Activated naive CD8-positive, alpha-beta T cell treated with anti-CD3 and anti-CD28 coated beads, Interleukin-2, amount 50 U/mL, for 24 hours (primary cell): ENCODE results near the gene CDCA8.
"Not testable (repeated sequence)": the region's sequence is repeated elsewhere in the genome, so short reads cannot be mapped to it uniquely, and the experiment has no call there.

Experiments
- ATAC-seq: fragments of 150-1000 bp; cut with Tn5 transposase; one replicate; pipeline ENCODE4 v1.10.0; 2021
- DNase-seq: peaks from one replicate; pipeline ENCODE4 v3.0.0; 2021
- H3K27ac Mint-ChIP-seq: one replicate; pipeline ENCODE4 v1.8.0; 2021; ENCODE audit warnings: mild to moderate bottlenecking, mixed read lengths
- H3K27me3 Mint-ChIP-seq: one replicate; pipeline ENCODE4 v1.8.0; 2021; ENCODE audit warnings: mixed read lengths
- H3K36me3 Mint-ChIP-seq: one replicate; pipeline ENCODE4 v1.8.0; 2021; ENCODE audit warnings: low read depth, mixed read lengths
- H3K4me1 Mint-ChIP-seq: one replicate; pipeline ENCODE4 v1.8.0; 2021; ENCODE audit warnings: mixed read lengths
- H3K4me3 Mint-ChIP-seq: one replicate; pipeline ENCODE4 v1.8.0; 2021; ENCODE audit warnings: mild to moderate bottlenecking, moderate library complexity, mixed read lengths
- H3K9me3 Mint-ChIP-seq: one replicate; pipeline ENCODE4 v1.8.0; 2021; ENCODE audit warnings: mixed read lengths

The CDCA8 gene

DNA sequence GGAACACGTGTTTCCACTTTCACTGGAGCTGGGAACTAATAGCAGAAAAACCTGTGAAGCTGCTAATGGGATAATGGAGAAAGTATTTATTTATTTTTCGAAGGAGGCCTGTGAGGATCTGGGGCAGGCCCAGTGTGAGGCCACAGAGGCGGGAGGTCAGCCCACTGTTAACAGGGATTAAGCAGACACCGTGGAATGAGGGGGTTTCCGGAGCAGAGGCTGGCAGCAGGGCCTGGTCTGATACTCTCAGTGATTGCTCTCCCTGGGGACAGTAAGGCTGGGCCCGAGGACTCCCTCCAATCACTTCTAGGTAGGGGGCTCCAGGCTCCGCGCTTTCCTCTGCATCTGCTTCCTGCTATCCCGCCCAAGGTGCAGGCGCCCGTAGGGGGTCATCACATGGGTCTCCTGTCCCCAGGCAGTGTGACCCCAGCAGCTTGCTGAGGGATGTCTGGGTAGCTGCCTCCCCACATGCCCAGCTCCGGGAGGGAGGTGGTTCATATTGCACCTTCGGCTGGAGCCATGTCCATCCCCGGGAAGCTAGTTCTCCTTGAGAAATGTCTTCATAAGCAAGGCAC, 28.8 kb upstream of the CDCA8 start:
- no peaks in the 10 kb centered on the region for H3K36me3 Mint-ChIP-seq
- H3K9me3 Mint-ChIP-seq: no peaks in the 10 kb centered on the region
- no peak overlapping the region for H3K27ac Mint-ChIP-seq
- H3K4me1 Mint-ChIP-seq: no peaks in the 10 kb centered on the region
- H3K27me3 Mint-ChIP-seq: peaks cover 5% of the 10 kb centered on the region
- H3K4me3 Mint-ChIP-seq: no peak overlapping the region
- no peak for ATAC-seq
- DNase-seq: no peak

DNA sequence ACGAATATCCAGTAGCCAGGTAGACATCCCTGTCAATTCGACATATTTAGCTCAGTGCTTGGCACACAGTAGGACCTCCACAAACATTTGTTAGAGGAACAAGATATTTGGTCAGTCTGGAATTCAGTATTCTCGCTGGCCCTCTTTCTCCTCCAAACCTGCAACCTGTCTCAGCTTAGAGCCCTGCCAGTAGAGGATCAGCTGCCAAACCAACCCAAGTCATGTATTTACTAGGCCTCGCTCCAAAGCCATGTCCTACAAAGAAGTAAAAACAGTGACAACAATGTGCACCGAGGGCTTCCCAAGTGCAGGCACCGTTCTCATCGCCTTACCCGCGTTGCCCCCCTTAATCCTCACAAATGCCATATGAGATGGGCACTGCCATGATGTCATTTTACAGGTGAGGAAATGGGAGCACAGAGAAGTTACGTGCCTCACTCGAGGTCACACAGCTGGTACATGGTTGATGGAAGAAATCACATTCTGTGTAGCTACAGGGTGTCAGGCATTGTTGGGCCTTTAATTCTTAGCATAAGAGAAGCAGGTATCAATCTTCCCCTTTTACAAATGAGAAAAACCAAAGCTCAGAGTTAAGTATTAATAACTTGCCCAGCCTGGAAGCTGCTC, 26.0 kb upstream of the CDCA8 start:
- no peak for ATAC-seq
- no peaks in the 10 kb centered on the region for H3K4me1 Mint-ChIP-seq

DNA sequence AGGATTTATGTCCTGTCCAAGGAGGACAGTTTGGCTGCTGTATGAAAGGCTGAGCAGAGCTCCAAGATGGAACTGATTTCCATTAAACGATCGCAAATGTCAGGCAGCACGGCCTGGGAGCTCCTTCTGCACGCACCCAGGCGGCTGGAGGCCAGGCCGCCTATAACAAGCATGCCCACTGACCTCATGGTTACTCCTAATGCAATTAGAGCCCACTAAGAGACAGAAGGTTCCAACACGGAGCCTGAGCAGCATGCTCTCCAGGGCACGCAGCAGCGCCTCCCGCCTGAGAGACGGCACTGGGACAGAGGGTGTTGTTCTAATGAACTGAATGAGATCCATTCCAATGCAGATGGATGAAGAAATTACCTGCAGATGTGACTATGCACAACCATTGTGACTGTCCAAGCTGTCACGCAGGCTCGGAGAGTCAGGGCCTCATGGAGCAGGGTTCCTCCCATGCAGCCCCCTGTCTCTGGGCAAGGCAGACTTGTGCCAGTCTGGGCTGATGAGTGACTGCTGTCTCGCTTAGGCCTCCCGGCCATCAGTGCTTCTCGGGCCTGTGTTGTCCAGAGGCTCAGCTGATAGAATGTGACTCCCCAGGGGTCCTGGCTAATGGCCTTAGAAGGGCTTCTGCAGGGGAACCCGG, 25.2 kb upstream of the CDCA8 start:
- Mint-ChIP-seq H3K36me3 (no peaks in the 10 kb centered on the region), H3K27ac (no peak overlapping the region), H3K4me3 (no peak overlapping the region), H3K4me1 (no peaks in the 10 kb centered on the region), H3K9me3 (no peaks in the 10 kb centered on the region), H3K27me3 (peaks cover 5% of the 10 kb centered on the region)
- DNase-seq (no peak), ATAC-seq (no peak)

More for the DNA sequence above, 26.0 kb upstream of the CDCA8 start:
- no peak for DNase-seq
- no peak overlapping the region for H3K27ac Mint-ChIP-seq
- no peaks in the 10 kb centered on the region for H3K36me3 Mint-ChIP-seq
- no peaks in the 10 kb centered on the region for H3K9me3 Mint-ChIP-seq
- H3K4me3 Mint-ChIP-seq: no peak overlapping the region
- H3K27me3 Mint-ChIP-seq: peaks cover 3% of the 10 kb centered on the region

DNA sequence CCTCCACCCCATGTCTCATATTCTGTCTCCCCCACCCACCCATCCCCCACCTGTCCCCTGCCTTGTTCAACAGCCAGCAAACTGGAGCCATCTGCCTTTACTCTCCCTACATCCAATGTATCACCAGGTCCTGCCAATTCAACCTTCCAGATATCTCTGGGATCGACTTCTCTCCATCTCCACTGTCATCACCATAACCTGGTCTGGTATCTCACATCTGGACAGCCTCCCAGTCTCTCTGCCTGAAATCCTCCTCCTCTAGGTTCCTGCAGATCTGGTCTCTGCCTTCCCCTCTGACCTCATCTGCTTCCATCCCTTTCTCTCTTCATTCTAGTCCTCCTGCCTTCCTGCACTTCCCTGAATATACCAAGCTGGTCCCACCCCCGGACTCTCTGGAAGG, 22.2 kb upstream of the CDCA8 start:
- Mint-ChIP-seq H3K27ac (no peak overlapping the region), H3K36me3 (no peaks in the 10 kb centered on the region), H3K4me3 (no peak overlapping the region), H3K4me1 (peaks cover 7% of the 10 kb centered on the region), H3K9me3 (no peaks in the 10 kb centered on the region), H3K27me3 (peaks cover 5% of the 10 kb centered on the region)
- ATAC-seq (no peak), DNase-seq (no peak)

GRCh38 chr1:37671261-37671660, 21.1 kb upstream of the CDCA8 start:
- no peaks in the 10 kb centered on the region for H3K36me3 Mint-ChIP-seq
- DNase-seq (no peak), ATAC-seq (no peak)
- H3K4me1 Mint-ChIP-seq: peaks cover 8% of the 10 kb centered on the region
- H3K9me3 Mint-ChIP-seq: no peaks in the 10 kb centered on the region
- no peak overlapping the region for H3K4me3 Mint-ChIP-seq
- H3K27ac Mint-ChIP-seq: no peak overlapping the region
- H3K27me3 Mint-ChIP-seq: peaks cover 5% of the 10 kb centered on the region

GRCh38 chr1:37672136-37672870, 20.0 kb upstream of the CDCA8 start:
- Mint-ChIP-seq H3K27ac (no peak overlapping the region), H3K4me3 (no peak overlapping the region), H3K4me1 (peaks cover 17% of the 10 kb centered on the region), H3K36me3 (no peaks in the 10 kb centered on the region), H3K9me3 (no peaks in the 10 kb centered on the region), H3K27me3 (peaks cover 5% of the 10 kb centered on the region)
- ATAC-seq (no peak), DNase-seq (no peak)

DNA sequence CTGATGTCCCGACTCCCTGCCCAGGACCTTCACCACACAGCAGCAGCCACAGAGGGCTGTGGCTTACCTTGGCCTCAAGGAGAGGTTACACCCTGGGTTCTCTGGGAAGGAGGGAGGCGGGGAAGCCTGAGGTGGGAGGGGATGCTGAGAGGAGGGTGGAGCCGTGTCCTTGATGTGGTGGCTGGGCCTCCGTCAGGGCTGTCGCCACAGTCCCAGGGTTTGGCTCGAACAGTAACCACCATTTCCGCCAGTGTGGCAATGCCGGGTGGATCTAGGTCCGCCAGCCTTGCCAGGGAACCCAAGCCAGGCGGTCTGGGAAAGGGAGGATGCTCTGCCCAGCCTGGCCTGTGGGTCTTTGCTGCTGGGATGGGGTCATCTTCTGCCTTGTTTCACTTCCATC, 18.4 kb upstream of the CDCA8 start:
- Mint-ChIP-seq H3K9me3 (no peaks in the 10 kb centered on the region), H3K27ac (no peak overlapping the region), H3K27me3 (peaks cover 5% of the 10 kb centered on the region), H3K4me1 (peaks cover 17% of the 10 kb centered on the region), H3K4me3 (no peak overlapping the region), H3K36me3 (no peaks in the 10 kb centered on the region)
- ATAC-seq: peak; percentile 82
- DNase-seq: peak; percentile 50

DNA sequence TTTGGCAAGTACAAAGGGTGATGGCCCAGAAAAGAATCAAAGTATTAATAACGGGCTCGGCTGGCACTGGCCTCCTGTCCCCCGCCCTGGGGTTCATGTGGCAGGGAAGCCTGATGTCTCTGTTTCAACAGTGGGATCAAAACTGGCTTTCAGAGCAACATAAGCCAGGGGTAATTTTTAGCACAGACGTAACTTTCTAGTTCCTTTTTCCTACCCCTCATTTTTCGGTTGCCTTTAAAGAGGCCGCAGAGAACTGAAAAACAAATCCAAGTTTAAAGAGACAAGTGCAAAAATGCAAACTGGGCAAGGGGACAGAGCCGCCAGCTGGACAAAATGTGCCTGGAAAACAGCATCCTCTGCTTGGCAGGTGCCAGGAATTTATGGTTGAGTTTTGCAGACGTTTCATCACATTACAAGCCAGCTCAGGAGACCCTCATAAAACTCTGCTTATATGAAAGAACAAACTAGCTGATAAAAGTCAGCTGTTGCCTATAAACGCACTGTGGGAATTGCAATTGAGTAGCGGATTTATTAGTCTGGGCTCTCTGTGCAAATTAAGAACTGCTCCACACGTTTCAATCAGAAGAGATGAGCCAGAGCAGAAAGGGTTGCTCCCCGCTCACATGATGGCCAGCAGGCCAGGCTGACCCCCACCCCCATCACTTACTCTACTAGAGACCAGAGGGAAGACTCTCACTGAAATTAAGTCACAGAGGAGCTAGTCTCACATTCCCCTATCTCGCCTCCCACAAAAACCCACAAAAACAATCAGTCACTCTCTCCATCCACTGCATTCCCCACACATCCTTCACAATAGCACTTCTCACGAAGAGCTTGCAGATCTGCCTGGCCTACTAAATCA, 15.8 kb upstream of the CDCA8 start:
- ATAC-seq (no peak), DNase-seq (no peak)
- H3K27me3 Mint-ChIP-seq: peaks cover under 1% of the 10 kb centered on the region
- no peak overlapping the region for H3K4me3 Mint-ChIP-seq
- H3K4me1 Mint-ChIP-seq: peaks cover 17% of the 10 kb centered on the region
- H3K36me3 Mint-ChIP-seq: peaks cover 6% of the 10 kb centered on the region
- no peaks in the 10 kb centered on the region for H3K9me3 Mint-ChIP-seq
- H3K27ac Mint-ChIP-seq: no peak overlapping the region

DNA sequence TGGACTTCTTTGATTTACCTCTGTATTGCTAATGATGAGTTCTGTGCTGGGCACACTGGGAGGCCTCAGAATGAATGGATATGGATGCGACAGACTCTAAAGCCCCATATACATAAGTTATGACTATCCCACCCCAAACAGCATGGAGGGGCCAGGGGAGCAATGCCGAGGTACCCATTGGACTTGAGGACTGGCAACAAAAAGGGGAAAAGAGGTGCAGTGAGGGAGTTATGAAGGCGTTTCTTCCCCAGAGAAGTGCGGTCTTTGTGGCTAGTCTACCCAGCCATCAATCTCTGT, 15.2 kb upstream of the CDCA8 start:
- H3K27me3 Mint-ChIP-seq: no peaks in the 10 kb centered on the region
- H3K36me3 Mint-ChIP-seq: peaks cover 6% of the 10 kb centered on the region
- DNase-seq (no peak), ATAC-seq (no peak)
- no peak overlapping the region for H3K27ac Mint-ChIP-seq
- no peak overlapping the region for H3K4me3 Mint-ChIP-seq
- no peaks in the 10 kb centered on the region for H3K9me3 Mint-ChIP-seq
- H3K4me1 Mint-ChIP-seq: peaks cover 18% of the 10 kb centered on the region

DNA sequence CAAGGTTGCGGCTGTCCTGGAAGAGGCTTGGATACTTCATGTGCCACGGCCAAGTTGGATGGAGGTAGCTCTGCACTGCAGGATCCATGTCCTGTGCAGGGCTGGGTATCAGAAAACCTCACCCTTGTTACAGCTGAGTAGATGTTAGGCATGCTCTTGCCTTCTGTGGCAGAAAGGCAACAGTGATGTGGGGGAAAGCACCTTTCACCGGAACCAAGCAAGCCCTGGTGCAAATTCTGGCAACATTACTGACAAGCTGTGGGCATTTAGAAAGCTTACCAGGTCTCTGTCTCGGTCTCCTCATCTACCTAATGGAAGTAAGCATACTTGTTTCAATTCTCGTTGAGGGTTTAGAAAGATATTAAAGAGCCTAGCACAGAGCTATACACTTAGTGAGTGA, 14.5 kb upstream of the CDCA8 start:
- DNase-seq (no peak), ATAC-seq (no peak)
- H3K36me3 Mint-ChIP-seq: peaks cover 13% of the 10 kb centered on the region
- H3K27ac Mint-ChIP-seq: no peak overlapping the region
- H3K9me3 Mint-ChIP-seq: no peaks in the 10 kb centered on the region
- peaks cover 20% of the 10 kb centered on the region for H3K4me1 Mint-ChIP-seq
- no peaks in the 10 kb centered on the region for H3K27me3 Mint-ChIP-seq
- H3K4me3 Mint-ChIP-seq: no peak overlapping the region

- no peaks in the 10 kb centered on the region for H3K9me3 Mint-ChIP-seq
- peaks cover 29% of the 10 kb centered on the region for H3K36me3 Mint-ChIP-seq
- DNase-seq (no peak), ATAC-seq (no peak)
- H3K27me3 Mint-ChIP-seq: no peaks in the 10 kb centered on the region
- H3K4me3 Mint-ChIP-seq: no peak overlapping the region
- no peak overlapping the region for H3K27ac Mint-ChIP-seq
- H3K4me1 Mint-ChIP-seq: peaks cover 13% of the 10 kb centered on the region
Observed at GRCh38 chr1:37680933-37681332, 11.4 kb upstream of the CDCA8 start.

DNA sequence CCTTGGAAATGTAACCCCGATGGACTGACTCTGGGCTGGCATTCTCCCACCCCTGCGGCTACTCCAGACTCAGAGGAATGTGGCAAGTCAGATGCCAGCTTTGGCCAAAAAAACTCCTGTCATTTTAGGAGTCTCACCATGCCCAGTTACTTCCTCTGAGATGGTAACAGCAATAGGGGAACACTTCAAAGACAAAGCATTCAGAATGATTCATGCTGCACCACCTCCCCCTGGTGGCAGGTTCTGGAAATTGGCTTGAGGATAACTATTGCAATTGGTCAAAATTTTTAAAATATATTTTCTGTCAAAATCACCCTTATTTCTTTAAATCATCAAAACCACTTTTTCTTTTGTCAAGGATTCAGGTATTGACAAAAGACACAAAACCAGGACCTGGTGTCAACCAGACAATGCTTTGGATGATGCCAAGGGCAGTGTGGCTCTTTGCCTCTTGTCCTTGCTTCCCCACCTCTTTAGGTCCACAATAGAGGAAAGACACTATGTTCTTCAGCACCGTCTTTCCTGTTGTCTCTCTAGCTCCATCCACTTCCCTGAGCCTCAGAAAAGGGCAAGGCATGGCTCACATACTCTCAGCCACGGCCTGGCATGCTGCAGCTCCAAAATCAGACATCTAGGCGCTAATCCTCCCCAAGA, 9.9 kb upstream of the CDCA8 start:
- Mint-ChIP-seq H3K4me3 (no peak overlapping the region), H3K9me3 (no peaks in the 10 kb centered on the region), H3K36me3 (peaks cover 32% of the 10 kb centered on the region), H3K27me3 (no peaks in the 10 kb centered on the region), H3K27ac (peak overlapping the region; percentile 24), H3K4me1 (peaks cover 3% of the 10 kb centered on the region)
- DNase-seq (peak; percentile 80), ATAC-seq (peak; percentile 60)

GRCh38 chr1:37684182-37684581, 8.1 kb upstream of the CDCA8 start:
- not testable (repeated sequence) for H3K4me3 Mint-ChIP-seq, H3K27ac Mint-ChIP-seq, DNase-seq, ATAC-seq, H3K27me3 Mint-ChIP-seq, H3K9me3 Mint-ChIP-seq
- Mint-ChIP-seq H3K36me3 (peaks cover 42% of the 10 kb centered on the region), H3K4me1 (peaks cover 18% of the 10 kb centered on the region)

DNA sequence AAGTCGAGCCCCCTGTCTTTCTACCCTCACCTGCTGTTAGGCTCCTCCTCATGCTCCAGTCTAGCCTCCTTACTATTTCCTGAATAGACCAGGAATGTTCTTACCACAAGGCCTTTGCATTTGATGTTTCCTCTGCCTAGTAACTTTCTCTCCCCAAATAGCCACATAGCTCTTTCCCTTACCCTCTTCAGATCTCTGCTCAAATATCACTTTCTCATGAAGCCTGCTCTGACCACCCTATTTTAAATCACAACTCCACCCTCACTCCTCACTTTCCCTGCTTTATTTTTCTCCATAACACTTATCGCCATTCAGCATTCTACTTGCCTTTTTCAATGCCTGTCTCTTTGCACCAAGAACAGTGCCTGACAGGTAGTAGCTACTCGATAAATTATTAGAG, 6.6 kb upstream of the CDCA8 start:
- Mint-ChIP-seq H3K36me3 (peaks cover 51% of the 10 kb centered on the region), H3K9me3 (no peaks in the 10 kb centered on the region), H3K27me3 (peaks cover 2% of the 10 kb centered on the region), H3K4me3 (no peak overlapping the region), H3K27ac (no peak overlapping the region), H3K4me1 (peaks cover 29% of the 10 kb centered on the region)
- DNase-seq: no peak
- ATAC-seq: no peak
